GM21381 (cell line): ENCODE data around the gene ATP1A2.

Experiments used
- ATAC-seq: cut with Tn5 transposase; IDR thresholded peaks from one replicate; pipeline ENCODE4 v1.9.1; 2021; ENCODE audit warnings: mild to moderate bottlenecking, moderate library complexity; ENCODE audit not compliant: unreplicated experiment

Gene ATP1A2

DNA sequence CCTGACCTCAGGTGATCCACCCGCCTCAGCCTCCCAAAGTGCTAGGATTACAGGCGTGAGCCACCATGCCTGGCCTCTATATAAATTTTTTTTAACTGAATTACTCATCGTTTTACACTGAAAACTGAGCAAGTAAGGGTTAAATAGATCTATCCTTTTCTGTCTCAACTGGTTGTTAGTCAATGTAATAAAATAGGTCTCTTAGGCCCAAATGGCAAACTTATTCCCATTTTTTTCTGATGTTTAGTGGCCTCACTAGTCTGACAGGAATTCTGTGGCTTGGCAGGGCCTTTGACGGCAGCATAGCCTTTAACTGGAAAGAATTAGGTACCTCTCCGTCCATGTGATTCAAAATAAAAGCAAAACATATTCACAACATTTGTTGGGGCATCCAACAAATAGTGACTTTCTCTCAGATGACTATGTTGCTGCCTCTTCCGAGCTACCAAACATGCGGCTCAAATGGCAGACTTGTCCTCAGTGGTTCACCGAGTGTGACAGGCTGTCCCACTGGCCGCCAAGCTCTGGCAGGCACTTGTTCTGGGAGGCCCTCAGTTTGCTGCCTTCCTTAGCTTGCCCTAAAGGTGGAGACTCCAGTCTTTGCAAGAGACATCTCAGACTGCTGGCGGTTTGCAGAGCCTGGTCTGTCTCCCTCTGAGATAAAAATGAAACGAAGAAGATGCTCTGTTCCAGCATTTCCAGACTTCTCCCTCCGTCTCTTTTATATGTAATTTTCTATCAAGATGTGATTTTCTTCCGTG lies 53.2 kb downstream of the ATP1A2 start:
- no peak for ATAC-seq

DNA sequence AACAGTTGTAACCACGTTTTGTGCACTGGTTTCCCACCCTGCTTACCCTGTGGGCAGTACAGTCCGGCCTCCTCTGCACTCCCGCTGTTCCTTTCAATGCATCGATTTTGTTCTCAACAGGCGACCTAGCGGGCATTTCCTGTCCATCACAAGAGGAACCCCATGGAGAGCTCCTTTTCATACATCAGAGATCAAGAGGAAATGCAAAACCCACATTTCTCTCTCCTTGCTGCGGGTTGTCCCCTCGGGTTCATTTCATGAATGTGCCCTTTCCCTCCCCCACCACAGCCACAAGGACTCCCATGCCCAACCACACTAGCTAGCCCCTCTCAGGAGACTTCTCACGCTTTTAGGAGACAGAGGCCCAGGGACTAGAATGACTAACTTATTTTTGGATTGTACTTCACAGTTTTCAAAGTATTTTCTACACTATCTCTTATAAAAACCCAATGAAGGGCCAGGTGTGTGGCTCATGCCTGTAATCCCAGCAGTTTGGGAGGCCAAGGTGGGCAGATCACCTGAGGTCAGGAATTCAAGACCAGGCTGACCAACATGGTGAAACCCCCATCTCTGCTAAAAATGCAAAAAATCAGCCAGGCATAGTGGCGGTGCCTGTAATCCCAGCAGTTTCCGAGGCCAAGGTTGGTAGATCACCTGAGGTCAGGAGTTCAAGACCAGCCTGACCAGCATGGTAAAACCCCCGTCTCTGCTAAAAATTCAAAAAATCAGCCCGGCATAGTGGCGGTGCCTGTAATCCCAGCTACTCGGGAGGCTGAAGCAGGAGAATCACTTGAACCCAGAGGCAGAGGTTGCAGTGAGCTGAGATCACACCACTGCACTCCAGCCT lies 54.2 kb downstream of the ATP1A2 start:
- ATAC-seq = no peak

- ATAC-seq = no peak
Measured at GRCh38 chr1:160171354-160171753, 55.8 kb downstream of the ATP1A2 start.

DNA sequence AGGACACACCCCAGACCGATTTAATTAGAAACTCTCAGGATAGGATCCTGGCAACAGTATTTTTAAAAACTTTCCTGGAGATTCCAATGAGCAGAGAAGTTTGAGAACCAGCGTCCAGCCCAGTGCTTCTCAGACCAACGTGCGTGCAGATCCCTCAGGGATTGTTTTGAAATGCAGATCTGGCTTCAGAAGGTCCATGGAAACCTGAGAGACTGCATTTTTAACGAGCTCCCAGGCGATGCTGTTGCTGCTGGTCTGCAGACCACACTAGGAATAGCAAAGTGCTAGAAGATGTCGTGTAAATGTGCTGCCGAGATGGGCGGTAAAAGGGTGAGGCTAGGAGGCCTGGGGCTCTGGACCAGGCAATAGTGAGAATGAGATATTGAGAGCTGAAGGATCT lies 56.4 kb downstream of the ATP1A2 start:
- no peak for ATAC-seq

- ATAC-seq = no peak
Measured at GRCh38 chr1:160177231-160177630, 61.7 kb downstream of the ATP1A2 start.

GRCh38 chr1:160177667-160178066 lies 62.1 kb downstream of the ATP1A2 start:
- no peak for ATAC-seq

- no peak for ATAC-seq
Measured at GRCh38 chr1:160178731-160179130, 63.2 kb downstream of the ATP1A2 start.

DNA sequence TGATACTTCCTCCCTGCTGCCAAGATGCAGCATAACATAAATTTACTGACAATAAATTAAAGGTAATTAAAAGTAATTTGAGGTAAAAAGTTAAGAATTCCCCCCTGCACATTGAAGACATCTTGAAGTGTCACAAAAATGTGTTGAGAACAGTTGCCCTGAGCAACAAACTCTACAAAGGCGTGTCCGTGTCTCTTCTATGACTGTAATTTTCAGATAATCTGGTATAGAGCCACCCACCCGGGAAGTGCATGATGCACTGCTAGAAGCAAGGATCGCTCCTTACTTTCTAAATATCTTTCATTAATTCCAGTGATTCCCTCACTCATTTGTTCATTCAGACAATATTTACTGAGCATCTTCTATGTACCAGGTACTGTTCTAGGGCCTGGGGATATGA lies 63.8 kb downstream of the ATP1A2 start:
- ATAC-seq = no peak

- ATAC-seq = no peak
Measured at GRCh38 chr1:160186246-160186645, 70.7 kb downstream of the ATP1A2 start.

- no peak for ATAC-seq
Measured at GRCh38 chr1:160186729-160187128, 71.2 kb downstream of the ATP1A2 start.

- no peak for ATAC-seq
Measured at GRCh38 chr1:160187407-160187806, 71.8 kb downstream of the ATP1A2 start.

DNA sequence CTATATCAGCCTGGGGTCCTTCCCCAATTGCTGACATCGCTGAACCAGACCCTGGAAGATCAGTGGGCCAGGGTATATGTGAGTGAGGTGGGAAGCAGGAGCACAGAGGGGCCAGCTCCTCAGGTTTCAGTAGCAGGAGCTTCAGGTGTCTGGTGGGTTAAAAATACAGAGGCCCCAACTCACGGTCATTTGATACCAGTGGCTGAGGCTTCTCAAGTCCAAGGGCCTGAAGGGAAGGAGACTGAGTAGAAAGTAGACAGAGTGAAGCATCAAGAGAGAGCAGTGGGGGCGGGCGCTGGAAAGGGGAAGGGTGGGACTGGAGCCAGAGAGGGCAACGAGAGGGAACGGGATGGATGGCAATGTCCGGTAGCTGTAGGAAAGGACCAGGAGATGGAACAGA lies 72.8 kb downstream of the ATP1A2 start:
- no peak for ATAC-seq

DNA sequence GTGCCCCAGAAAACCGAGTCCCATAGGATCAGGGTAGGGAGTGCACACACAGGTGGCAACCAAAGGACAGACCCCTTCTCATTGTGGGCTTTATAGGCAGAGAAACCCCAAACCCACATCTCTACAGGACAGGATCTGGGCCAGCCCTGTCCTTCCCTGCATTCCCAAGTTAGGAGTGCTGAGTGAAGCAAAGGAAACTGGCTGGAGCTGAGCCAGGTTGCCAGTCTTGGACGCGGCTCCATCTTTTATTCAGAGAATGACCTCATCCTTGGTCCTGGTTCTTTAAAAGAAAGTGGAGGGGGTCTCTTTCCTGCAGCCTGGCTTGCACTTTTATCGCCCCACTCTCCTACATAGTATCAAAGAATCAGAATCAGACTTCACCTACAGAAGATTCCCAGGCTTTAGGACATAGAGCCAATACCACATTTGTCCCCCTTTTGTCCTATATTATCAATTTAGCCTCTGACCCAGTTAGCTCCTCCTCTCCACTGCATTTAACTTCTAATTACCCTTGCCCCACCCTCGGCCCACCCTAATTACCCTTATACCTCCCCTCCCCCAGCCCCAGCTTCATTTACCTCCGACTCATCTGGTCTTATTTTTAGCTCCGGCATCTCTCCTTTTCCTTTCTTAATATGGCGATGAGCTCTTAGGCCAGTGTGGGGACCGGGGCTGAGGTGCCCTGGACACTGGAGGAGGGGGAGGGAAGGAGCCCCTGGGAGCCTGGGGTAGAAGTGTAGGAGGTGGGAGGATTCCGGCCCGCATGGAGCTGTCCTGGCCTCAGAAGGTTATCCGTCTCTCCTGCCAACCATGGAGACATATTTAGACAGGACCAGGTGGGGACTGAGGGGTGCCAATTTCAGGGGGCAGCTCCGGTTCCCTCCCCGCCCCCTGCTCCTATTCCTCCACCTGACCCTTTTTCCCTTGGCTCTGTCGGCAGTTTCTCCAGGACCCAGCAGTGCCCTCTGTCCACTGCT lies 74.4 kb downstream of the ATP1A2 start, which contains the start of gene CASQ1:
Gene CASQ1 (plus strand): TSS at position 927 of the 977 bp plus-strand sequence. CDS start 177 bp downstream, outside the sequence.
- no peak for ATAC-seq

- no peak for ATAC-seq
Measured at GRCh38 chr1:160191756-160192155, 76.2 kb downstream of the ATP1A2 start.

GRCh38 chr1:160192234-160192633 lies 76.7 kb downstream of the ATP1A2 start:
- ATAC-seq = no peak
